ENCODE data around the gene MSH3.

- TF ChIP-seq ZFP3 (CRISPR knock-in tag; IDR thresholded peaks at IDR 0.05) (no peak), BACH2 (CRISPR knock-in tag; IDR thresholded peaks at IDR 0.05; ENCODE audit: borderline replicate concordance) (no peak), ARNTL (CRISPR knock-in tag; IDR thresholded peaks at IDR 0.05; ENCODE audit: borderline replicate concordance, low read depth) (no peak), PATZ1 (CRISPR knock-in tag; IDR thresholded peaks at IDR 0.05; ENCODE audit: borderline replicate concordance) (no peak), TOX (CRISPR knock-in tag; IDR thresholded peaks at IDR 0.05; ENCODE audit: borderline replicate concordance) (no peak), PPARA (CRISPR knock-in tag; IDR thresholded peaks at IDR 0.05; ENCODE audit: borderline replicate concordance) (no peak), ZFP30 (CRISPR knock-in tag; IDR thresholded peaks at IDR 0.05) (no peak), ZC3H10 (CRISPR knock-in tag; IDR thresholded peaks at IDR 0.05) (no peak), ZNF8 (CRISPR knock-in tag; IDR thresholded peaks at IDR 0.05) (no peak), ESRRG (CRISPR knock-in tag; IDR thresholded peaks at IDR 0.05) (no peak), TCF4 (CRISPR knock-in tag; IDR thresholded peaks at IDR 0.05; ENCODE audit: borderline replicate concordance) (no peak), CREB5 (CRISPR knock-in tag; IDR thresholded peaks at IDR 0.05; ENCODE audit: low read depth) (no peak), RARB (CRISPR knock-in tag; IDR thresholded peaks at IDR 0.05) (no peak)
- TF ChIP-seq, protein P1, sequence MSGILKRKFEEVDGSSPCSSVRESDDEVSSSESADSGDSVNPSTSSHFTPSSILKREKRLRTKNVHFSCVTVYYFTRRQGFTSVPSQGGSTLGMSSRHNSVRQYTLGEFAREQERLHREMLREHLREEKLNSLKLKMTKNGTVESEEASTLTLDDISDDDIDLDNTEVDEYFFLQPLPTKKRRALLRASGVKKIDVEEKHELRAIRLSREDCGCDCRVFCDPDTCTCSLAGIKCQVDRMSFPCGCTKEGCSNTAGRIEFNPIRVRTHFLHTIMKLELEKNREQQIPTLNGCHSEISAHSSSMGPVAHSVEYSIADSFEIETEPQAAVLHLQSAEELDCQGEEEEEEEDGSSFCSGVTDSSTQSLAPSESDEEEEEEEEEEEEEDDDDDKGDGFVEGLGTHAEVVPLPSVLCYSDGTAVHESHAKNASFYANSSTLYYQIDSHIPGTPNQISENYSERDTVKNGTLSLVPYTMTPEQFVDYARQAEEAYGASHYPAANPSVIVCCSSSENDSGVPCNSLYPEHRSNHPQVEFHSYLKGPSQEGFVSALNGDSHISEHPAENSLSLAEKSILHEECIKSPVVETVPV (CRISPR knock-in tag; IDR thresholded peaks at IDR 0.05): no peak
These were observed 31.7 kb upstream of the MSH3 start for GRCh38 chr5:80622756-80623155.

All from SK-N-SH treated with all-trans-retinoic acid at 6 μM for 48 hours (cell line).